HG02885 (cell line): ENCODE data around the gene ADCY2.

Experiments used
- ATAC-seq: cut with Tn5 transposase; IDR thresholded peaks from one replicate; pipeline ENCODE4 v1.9.1; 2021; ENCODE audit warnings: mild to moderate bottlenecking; ENCODE audit not compliant: unreplicated experiment, poor library complexity

Gene ADCY2

DNA sequence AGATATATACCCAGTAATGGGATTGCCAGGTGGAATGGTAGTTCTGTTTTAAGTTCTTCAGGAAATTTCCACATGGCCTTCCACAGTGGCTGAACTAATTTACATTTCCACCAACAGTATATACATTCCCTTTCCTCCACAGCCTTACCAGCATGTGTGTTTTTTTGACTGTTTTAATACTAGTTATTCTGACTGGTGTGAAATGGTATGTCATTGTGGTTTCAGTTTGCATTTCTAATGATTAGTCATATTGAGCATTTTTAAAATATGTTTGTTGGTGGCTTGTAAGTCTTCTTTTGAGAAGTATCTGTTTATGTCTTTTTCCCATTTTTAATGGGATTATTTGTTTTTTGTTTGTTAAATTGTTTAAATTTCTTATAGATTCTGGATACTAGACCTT, 246.1 kb downstream of the ADCY2 start:
- no peak for ATAC-seq

- ATAC-seq = no peak
These were observed 248.8 kb downstream of the ADCY2 start for GRCh38 chr5:7644723-7645122.

- no peak for ATAC-seq
These were observed 254.8 kb downstream of the ADCY2 start for GRCh38 chr5:7650755-7651154.

GRCh38 chr5:7653046-7653445, 257.1 kb downstream of the ADCY2 start:
- ATAC-seq = no peak

- no peak for ATAC-seq
These were observed 261.2 kb downstream of the ADCY2 start for GRCh38 chr5:7657153-7657552.

DNA sequence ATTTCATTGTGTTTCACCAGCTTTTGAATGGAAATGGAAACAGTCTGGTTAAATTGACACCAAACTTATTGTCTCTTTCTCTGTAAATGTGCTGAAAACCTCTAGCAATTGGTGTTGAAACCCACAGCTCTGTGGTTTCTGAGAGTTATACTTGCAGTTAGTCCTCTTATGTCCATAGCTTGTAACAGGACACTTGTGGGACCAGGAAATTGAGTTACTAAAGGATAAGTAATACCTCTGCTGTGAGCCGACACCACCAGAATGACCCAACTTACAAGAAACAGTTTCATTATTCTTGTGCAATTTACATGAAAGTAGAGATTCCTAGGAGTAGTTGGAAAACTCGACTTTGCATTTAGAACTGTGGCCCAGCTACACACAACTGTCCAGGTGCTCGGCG, 263.5 kb downstream of the ADCY2 start:
- no peak for ATAC-seq

- no peak for ATAC-seq
These were observed 266.4 kb downstream of the ADCY2 start for GRCh38 chr5:7662289-7662688.

DNA sequence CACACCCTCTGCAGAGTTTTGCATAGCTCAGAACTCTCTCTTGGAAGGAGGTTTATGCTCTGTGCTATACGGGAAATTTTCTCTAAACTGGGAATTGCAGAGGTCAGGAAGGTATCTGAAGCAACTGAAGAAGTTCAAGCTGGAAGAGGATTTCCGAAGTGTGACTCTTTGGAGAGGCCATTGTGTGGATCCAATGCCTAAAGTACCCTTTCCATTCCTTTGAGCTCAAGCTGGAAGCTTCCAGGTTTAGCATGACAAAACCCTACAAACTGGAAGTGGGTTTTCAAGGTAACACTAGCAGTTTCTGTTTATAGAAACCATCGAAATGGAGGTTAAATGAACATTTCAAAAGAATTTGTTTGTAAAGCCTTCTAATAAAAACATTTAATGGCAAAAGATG, 267.9 kb downstream of the ADCY2 start:
- ATAC-seq = no peak

- no peak for ATAC-seq
These were observed 268.3 kb downstream of the ADCY2 start for GRCh38 chr5:7664208-7664607.

- no peak for ATAC-seq
These were observed 271.4 kb downstream of the ADCY2 start for GRCh38 chr5:7667216-7667767.

- no peak for ATAC-seq
These were observed 272.2 kb downstream of the ADCY2 start for GRCh38 chr5:7668161-7668560.

DNA sequence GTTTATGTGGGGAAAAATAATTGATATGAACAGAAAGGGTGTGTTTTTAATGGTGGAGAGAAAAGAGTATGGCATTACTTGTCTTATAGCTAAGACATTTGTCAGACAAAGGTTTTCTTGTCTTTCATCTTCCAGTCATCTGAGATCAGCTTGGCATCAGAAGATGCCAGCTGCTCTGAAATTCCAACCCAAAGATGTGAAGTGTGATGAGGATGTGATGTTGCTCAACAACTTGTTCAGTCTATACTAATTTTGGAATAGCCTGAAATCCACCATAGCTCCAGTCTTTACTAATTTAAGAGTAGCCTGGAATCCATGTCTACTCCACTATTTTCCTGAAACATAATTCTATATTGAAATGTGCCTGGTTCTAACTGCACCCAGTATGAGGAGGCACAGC, 272.7 kb downstream of the ADCY2 start:
- no peak for ATAC-seq

GRCh38 chr5:7671381-7671993, 275.5 kb downstream of the ADCY2 start:
- ATAC-seq = no peak

- no peak for ATAC-seq
These were observed 277.7 kb downstream of the ADCY2 start for GRCh38 chr5:7673658-7674057.

DNA sequence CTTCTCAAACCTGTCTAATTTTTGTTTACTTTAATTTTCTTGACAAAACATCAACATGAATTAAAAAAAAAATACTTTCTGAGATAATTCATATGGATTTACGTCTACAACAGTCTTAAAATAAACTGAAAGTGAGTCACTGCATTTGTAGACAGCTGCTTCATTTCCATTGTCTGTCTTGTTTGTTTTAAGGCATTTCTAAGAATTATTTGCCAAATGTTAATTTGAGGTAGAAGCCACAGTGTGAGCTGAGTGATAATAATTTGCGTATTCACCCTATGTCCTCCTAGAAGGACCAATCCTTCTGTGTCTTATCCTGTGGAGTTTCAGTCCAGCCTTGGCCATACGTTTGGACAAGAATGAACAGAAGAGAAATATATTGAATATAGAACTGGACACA, 280.5 kb downstream of the ADCY2 start:
- no peak for ATAC-seq

- no peak for ATAC-seq
These were observed 282.1 kb downstream of the ADCY2 start for GRCh38 chr5:7678030-7678429.

DNA sequence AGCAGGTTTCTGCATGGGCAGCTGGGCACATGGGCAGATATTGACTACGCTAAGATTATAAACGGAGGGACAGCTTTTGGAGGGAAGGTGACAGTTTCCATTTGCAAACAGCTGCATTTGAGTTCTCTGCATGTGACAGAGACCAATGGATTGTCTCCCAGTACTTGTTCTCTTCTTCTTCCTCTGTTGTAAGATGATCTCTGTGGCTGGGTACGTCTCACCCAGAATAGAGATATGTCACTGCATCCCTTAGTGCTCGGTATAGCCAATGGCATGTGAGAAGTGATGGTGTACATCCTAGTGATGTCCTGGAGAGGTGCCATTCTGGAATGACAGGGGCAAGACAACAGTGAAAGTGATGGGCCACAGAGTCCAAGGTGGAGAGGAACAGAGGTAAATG, 283.7 kb downstream of the ADCY2 start:
- no peak for ATAC-seq

- ATAC-seq = no peak
These were observed 284.3 kb downstream of the ADCY2 start for GRCh38 chr5:7680260-7680659.

DNA sequence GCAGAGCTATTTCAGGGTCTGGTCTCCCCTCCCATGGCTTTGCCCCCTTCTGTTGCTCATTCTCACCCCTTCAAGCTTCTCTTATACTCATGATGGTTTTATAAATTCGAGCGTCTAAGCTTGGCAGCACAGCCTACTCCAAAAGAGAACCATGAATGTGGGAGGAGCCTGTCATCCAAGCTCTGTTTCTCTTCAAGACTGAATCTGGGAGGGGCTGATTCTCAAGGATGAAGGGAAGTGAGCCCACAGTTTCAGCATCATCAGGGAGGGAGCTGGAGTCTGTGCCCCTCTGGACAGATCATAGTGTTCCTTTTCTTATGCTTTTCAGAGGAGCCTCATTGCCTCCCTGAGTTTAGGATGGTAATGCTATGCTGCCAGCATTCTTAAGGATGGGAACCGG, 286.4 kb downstream of the ADCY2 start:
- no peak for ATAC-seq

DNA sequence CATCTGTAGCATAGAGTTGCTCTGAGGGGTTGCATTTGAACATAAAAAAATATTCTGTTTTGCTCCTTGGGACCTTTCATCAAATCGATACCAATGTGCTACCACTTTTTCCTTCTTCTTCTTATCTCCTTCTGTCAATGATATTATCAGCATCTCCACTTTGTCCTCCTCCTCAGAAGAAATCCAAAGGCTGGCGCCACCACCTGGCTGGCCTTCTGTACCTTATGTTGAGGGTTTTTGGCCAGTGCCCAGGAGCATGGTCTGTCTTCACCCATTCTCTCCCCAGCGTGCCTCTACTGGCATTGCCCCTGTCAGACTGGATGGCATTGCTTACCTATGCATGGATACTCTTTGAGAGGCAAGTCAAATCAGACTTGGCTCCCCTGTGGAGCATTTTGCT, 287.8 kb downstream of the ADCY2 start:
- ATAC-seq = no peak

DNA sequence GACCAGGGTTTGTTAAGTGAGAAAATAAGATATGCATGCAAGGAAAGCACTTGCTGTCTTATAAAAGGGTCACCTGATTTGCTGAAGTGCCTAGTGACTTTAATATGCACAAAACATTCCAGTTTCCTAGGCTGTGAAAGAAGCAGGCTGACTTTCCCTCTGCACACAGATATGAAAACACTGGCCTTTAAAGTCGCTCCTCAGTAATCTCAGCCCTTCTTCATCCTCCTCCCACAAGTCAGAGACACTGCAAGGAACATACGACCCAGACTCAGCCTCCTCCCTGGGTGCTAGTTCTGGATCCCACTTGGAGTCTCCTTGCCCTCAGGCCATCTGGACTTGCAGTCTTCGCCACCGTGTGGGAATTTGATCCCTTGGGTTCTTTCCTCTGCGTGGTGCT, 288.9 kb downstream of the ADCY2 start:
- ATAC-seq = no peak

- no peak for ATAC-seq
These were observed 290.9 kb downstream of the ADCY2 start for GRCh38 chr5:7686794-7687193.

DNA sequence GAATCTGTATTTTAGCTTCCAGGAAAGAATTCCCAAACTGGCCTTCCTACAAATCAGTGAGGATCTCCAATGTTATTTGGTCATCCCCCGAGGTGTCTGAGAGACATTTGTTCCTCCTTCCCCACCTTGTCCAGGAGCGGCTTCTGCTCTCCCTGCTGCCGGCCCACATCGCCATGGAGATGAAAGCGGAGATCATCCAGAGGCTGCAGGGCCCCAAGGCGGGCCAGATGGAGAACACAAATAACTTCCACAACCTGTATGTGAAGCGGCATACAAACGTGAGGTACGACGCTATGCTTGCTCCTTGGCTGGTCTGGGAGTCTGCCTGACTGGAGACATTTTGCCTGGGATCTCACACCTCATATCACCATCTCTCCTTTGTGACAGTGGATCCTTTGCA, 294.6 kb downstream of the ADCY2 start:
- ATAC-seq = no peak
